H1 (cell line): Measurements from ENCODE around the gene NUMB. TPM values are rescaled to one million over a fixed set of nuclear protein-coding genes. Genes with fewer than 3 reads are reported as not detected.

Experiments
- CBX5 ChIP-seq: fragments of 300-800, 300-1000 bp; sonication (generic); IDR thresholded peaks from 2 replicates; pipeline ENCODE4 v1.7.1; 2016; ENCODE audit warnings: antibody characterized with exemption, low read length, low read depth
- KDM1A ChIP-seq: fragments of 200-600, 300-600 bp; sonication (generic); IDR thresholded peaks from 2 replicates; pipeline ENCODE4 v1.7.1; 2016; ENCODE audit warnings: mild to moderate bottlenecking, low read length, borderline replicate concordance
- SAP30 ChIP-seq: fragments of 300-600 bp; sonication (generic); IDR thresholded peaks from 2 replicates; pipeline ENCODE4 v1.7.1; 2012; ENCODE audit warnings: low read length, moderate library complexity, mild to moderate bottlenecking, inconsistent platforms; ENCODE audit not compliant: insufficient read depth, insufficient replicate concordance
- SIN3A ChIP-seq, 2 experiments: IDR thresholded peaks in 1 of 2; conservative IDR thresholded peaks in 1 of 2; 2 replicates each; pipeline ENCODE4 v1.6.1; 2011 to 2012; ENCODE audit warnings: low read length in 2 of 2, improper control_type of control experiment in 1 of 2, low read depth in 1 of 2, mild to moderate bottlenecking in 1 of 2
- SIRT6 ChIP-seq: IDR thresholded peaks from one replicate; pipeline ENCODE4 v1.7.1; 2012; ENCODE audit warnings: low read length, inconsistent platforms
- ZNF274 ChIP-seq: IDR thresholded peaks from 2 replicates; pipeline ENCODE4 v1.7.0; 2012; ENCODE audit warnings: low read length, borderline replicate concordance; ENCODE audit errors: extremely low read depth
- polyA plus RNA-seq, 7 experiments: library from polyadenylated mRNA; depleted of rRNA in 3 of 7; stranded (reverse) in 5 of 7; unstranded in 2 of 7; fragments of >200 nt in 5 of 7; fragments of 200-250 nt in 2 of 7; gene quantifications; 1 replicate in 5 of 7; 2 replicates in 1 of 7; 4 replicates in 1 of 7; pipeline versions ENCODE4 v1.2.1 to v1.2.3, GENCODE V29; 2011 to 2013; ENCODE audit warnings: missing spikeins in 2 of 7, mixed read lengths in 2 of 7
- total RNA-seq: library from RNA; stranded (reverse); fragmentation: NEBNext Ultra II Directional; extraction: Animal tissue kit (Norgen Biotek cat#: 25700); gene quantifications from 2 replicates; pipeline ENCODE4 v1.2.1, GENCODE V29; 2021

The NUMB gene
- total and polyA plus RNA-seq, 2 of the 8 experiments (the other 6 are each of a cell fraction or from before 2014, with no cell fraction given) = 54.3 to 78.1 TPM

GRCh38 chr14:73230051-73230450, 228.3 kb downstream of the NUMB start (continued):
- no peak for TF ChIP-seq ZNF274
- no peak for TF ChIP-seq SIRT6
- no peak for TF ChIP-seq SAP30
- TF ChIP-seq KDM1A = no peak
- TF ChIP-seq CBX5 = no peak
- no peak for TF ChIP-seq SIN3A (conservative IDR thresholded peaks at IDR 0.05 in 1 of 2, IDR thresholded peaks at IDR 0.05 in 1 of 2; ENCODE audit: low read depth in 1 of 2, low read length in 2 of 2)
